ENCODE data around the gene LRRC61. TPM values are rescaled to one million over a fixed set of nuclear protein-coding genes. Genes with fewer than 3 reads are reported as not detected.
"Not testable (repeated sequence)": the region's sequence is repeated elsewhere in the genome, so short reads cannot be mapped to it uniquely, and the experiment has no call there.

LRRC61 gene
- total RNA-seq, 1 experiment from 2014 or later = 35.8 TPM

DNA sequence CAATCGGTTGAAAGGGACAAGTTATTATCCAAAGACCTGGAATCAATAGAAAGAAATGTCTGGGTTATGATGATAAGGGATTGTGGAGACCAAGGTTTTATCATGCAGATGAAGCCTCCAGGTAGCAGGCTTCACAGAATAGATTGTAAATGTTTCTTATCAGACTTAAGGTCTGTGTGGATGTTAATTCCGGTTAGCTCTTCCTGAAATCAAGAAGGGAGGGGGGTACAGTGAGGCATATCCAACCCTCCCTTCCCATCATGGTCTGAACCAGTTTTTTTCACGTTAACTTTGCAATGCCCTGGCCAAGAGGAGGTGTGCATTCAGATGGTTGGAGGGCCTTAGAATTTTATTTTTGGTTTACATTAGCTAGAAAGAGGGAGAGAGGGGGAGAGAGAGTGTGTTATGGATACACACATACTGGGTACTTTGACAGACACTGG is 9.8 kb upstream of the LRRC61 start:
- POLR2A ChIA-PET = no interaction called here
- Histone ChIP-seq H3K4me3 (ENCODE audit: low read depth, low read length) (no peak overlapping the region), H3K4me1 (peaks cover 16% of the 10 kb centered on the region; the same call in 1 of the 2 replicates), H3K27me3 (replicated peaks; ENCODE audit: control insufficient read depth, insufficient read depth, low read length) (no peaks in the 10 kb centered on the region), H3K36me3 (ENCODE audit: control insufficient read depth, insufficient read depth, low read length) (no peaks in the 10 kb centered on the region), H3K9me3 (no peaks in the 10 kb centered on the region)
- H3K4me1 Mint-ChIP-seq (ENCODE audit: low read depth, unreplicated experiment) = peaks cover 9% of the 10 kb centered on the region
- H3K9me3 Mint-ChIP-seq (ENCODE audit: unreplicated experiment) = no peaks in the 10 kb centered on the region
- no peak for DNase-seq
- no peak for TF ChIP-seq CTCF (IDR thresholded peaks at IDR 0.05; ENCODE audit: insufficient read depth in 1 of 2, low read depth in 1 of 2, low read length in 1 of 2, severe bottlenecking in 1 of 2, unreplicated experiment in 1 of 2)
- intact Hi-C loops (cut with micrococcal nuclease; ENCODE audit: unreplicated experiment) = no loop called here
- no TSS peak for BruUV-seq (replicated peaks)
- H3K27me3 Mint-ChIP-seq (ENCODE audit: insufficient read depth, unreplicated experiment) = no peaks in the 10 kb centered on the region
- H3K27ac Mint-ChIP-seq (ENCODE audit: unreplicated experiment) = no peak overlapping the region
- peaks cover 9% of the 10 kb centered on the region for H3K36me3 Mint-ChIP-seq (ENCODE audit: insufficient read depth, unreplicated experiment)
- CTCF ChIA-PET = no interaction called here
- H3K4me3 Mint-ChIP-seq (ENCODE audit: unreplicated experiment) = no peak overlapping the region

- Mint-ChIP-seq H3K4me1 (ENCODE audit: low read depth, unreplicated experiment) (peaks cover 5% of the 10 kb centered on the region), H3K36me3 (ENCODE audit: insufficient read depth, unreplicated experiment) (peaks cover 9% of the 10 kb centered on the region), H3K27ac (ENCODE audit: unreplicated experiment) (no peak overlapping the region), H3K4me3 (ENCODE audit: unreplicated experiment) (no peak overlapping the region), H3K9me3 (ENCODE audit: unreplicated experiment) (no peaks in the 10 kb centered on the region), H3K27me3 (ENCODE audit: insufficient read depth, unreplicated experiment) (no peaks in the 10 kb centered on the region)
- no peak for DNase-seq
- ChIA-PET CTCF (interaction anchor here (0.7 kb wide), 1 partner anchor 61 kb away, joined by 3 read pairs; no protein-coding TSS in a partner anchor), POLR2A (no interaction called here)
- Histone ChIP-seq H3K27me3 (replicated peaks; ENCODE audit: control insufficient read depth, insufficient read depth, low read length) (no peaks in the 10 kb centered on the region), H3K4me3 (ENCODE audit: low read depth, low read length) (no peak overlapping the region), H3K36me3 (ENCODE audit: control insufficient read depth, insufficient read depth, low read length) (no peaks in the 10 kb centered on the region), H3K9me3 (no peaks in the 10 kb centered on the region), H3K4me1 (peaks cover 16% of the 10 kb centered on the region; the same call in 1 of the 2 replicates)
- intact Hi-C loops (cut with micrococcal nuclease; ENCODE audit: unreplicated experiment) = no loop called here
- no TSS peak for BruUV-seq (replicated peaks)
- TF ChIP-seq CTCF (IDR thresholded peaks at IDR 0.05; ENCODE audit: insufficient read depth in 1 of 2, low read depth in 1 of 2, low read length in 1 of 2, severe bottlenecking in 1 of 2, unreplicated experiment in 1 of 2) = no peak
Measured at GRCh38 chr7:150313870-150314269, 9.3 kb upstream of the LRRC61 start.

GRCh38 chr7:150314639-150315239 is 8.4 kb upstream of the LRRC61 start:
- Mint-ChIP-seq H3K36me3 (ENCODE audit: insufficient read depth, unreplicated experiment) (peaks cover 9% of the 10 kb centered on the region), H3K4me1 (ENCODE audit: low read depth, unreplicated experiment) (peaks cover 5% of the 10 kb centered on the region), H3K27me3 (ENCODE audit: insufficient read depth, unreplicated experiment) (no peaks in the 10 kb centered on the region), H3K9me3 (ENCODE audit: unreplicated experiment) (no peaks in the 10 kb centered on the region), H3K27ac (ENCODE audit: unreplicated experiment) (no peak overlapping the region), H3K4me3 (ENCODE audit: unreplicated experiment) (no peak overlapping the region)
- no peak for TF ChIP-seq CTCF (IDR thresholded peaks at IDR 0.05; ENCODE audit: insufficient read depth in 1 of 2, low read depth in 1 of 2, low read length in 1 of 2, severe bottlenecking in 1 of 2, unreplicated experiment in 1 of 2)
- ChIA-PET POLR2A (interaction anchor here (0.6 kb wide), 2 partner anchors 91 to 691 kb away, joined by 3 to 5 read pairs; a partner anchor contains a TSS), CTCF (interaction anchor here (0.7 kb wide), 1 partner anchor 60 kb away, joined by 3 read pairs; no protein-coding TSS in a partner anchor)
- DNase-seq = no peak
- Histone ChIP-seq H3K4me3 (ENCODE audit: low read depth, low read length) (no peak overlapping the region), H3K27me3 (replicated peaks; ENCODE audit: control insufficient read depth, insufficient read depth, low read length) (no peaks in the 10 kb centered on the region), H3K36me3 (ENCODE audit: control insufficient read depth, insufficient read depth, low read length) (no peaks in the 10 kb centered on the region), H3K9me3 (no peaks in the 10 kb centered on the region), H3K4me1 (peaks cover 16% of the 10 kb centered on the region; the same call in 1 of the 2 replicates)
- intact Hi-C loops (cut with micrococcal nuclease; ENCODE audit: unreplicated experiment) = no loop called here
- BruUV-seq (replicated peaks) = no TSS peak

DNA sequence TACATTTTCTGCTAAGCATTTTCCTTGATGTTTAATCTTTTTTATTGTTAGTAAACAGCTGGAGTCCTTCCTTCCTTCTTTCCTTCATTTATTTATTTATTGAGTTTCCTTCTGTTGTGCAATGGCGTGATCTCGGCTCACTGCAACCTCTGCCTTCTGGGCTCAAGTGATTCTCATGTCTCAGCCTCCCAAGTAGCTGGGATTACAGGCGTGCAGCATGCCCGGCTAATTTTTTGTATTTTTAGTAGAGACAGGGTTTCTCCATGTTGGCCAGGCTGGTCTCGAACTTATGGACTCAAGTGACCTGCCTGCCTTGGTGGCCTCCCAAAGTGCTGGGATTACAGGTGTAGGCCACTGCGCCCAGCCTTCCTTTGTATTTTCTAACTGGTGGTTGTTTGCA is 6.2 kb upstream of the LRRC61 start:
- H3K9me3 ChIP-seq; POLR2A ChIA-PET; DNase-seq; H3K27me3 Mint-ChIP-seq (ENCODE audit: insufficient read depth, unreplicated experiment); H3K27me3 ChIP-seq (replicated peaks; ENCODE audit: control insufficient read depth, insufficient read depth, low read length); H3K9me3 Mint-ChIP-seq (ENCODE audit: unreplicated experiment); H3K27ac Mint-ChIP-seq (ENCODE audit: unreplicated experiment); H3K36me3 ChIP-seq (ENCODE audit: control insufficient read depth, insufficient read depth, low read length); BruUV-seq (replicated peaks); H3K4me3 ChIP-seq (ENCODE audit: low read depth, low read length); intact Hi-C loops (cut with micrococcal nuclease; ENCODE audit: unreplicated experiment); H3K4me3 Mint-ChIP-seq (ENCODE audit: unreplicated experiment): not testable (repeated sequence)
- Mint-ChIP-seq H3K4me1 (ENCODE audit: low read depth, unreplicated experiment) (peaks cover 13% of the 10 kb centered on the region), H3K36me3 (ENCODE audit: insufficient read depth, unreplicated experiment) (peaks cover 15% of the 10 kb centered on the region)
- CTCF ChIA-PET = interaction anchor here (0.6 kb wide), 1 partner anchor 1831 kb away, joined by 4 read pairs; no protein-coding TSS in a partner anchor
- peaks cover 29% of the 10 kb centered on the region for H3K4me1 ChIP-seq

Measured in Caco-2 (cell line).